Muscle of leg (tissue), 11 donors: ENCODE measurements around the gene CSRP1. TPM values are rescaled to one million over a fixed set of nuclear protein-coding genes. Genes with fewer than 3 reads are reported as not detected.
A peak's percentile ranks its signal among the peaks of the same experiment; 100 is the strongest.
"Not testable (repeated sequence)": the region's sequence is repeated elsewhere in the genome, so short reads cannot be mapped to it uniquely, and the experiment has no call there.

ENCODE experiments used
- DNase-seq: peaks from one replicate; pipeline ENCODE4 v3.0.0; 2013
- H3K27ac ChIP-seq: one replicate; pipeline ENCODE4 v1.5.1; 2013; ENCODE audit warnings: mild to moderate bottlenecking, low read length, control low read depth
- H3K27me3 ChIP-seq: one replicate; pipeline ENCODE4 v1.6.1; 2013; ENCODE audit warnings: low read length; ENCODE audit not compliant: control insufficient read depth, insufficient read depth
- H3K36me3 ChIP-seq: one replicate; pipeline ENCODE4 v1.6.1; 2013; ENCODE audit warnings: low read length; ENCODE audit not compliant: control insufficient read depth, insufficient read depth
- H3K4me1 ChIP-seq: one replicate; pipeline ENCODE4 v1.6.1; 2013; ENCODE audit warnings: low read length; ENCODE audit not compliant: control insufficient read depth, insufficient read depth
- H3K4me3 ChIP-seq: one replicate; pipeline ENCODE4 v1.5.1; 2013; ENCODE audit warnings: low read length, control low read depth
- H3K9me3 ChIP-seq: replicated peaks from 2 replicates; pipeline ENCODE4 v1.6.1; 2013; ENCODE audit warnings: low read depth, low read length; ENCODE audit not compliant: control insufficient read depth
- WGBS: methylation state at CpG from one replicate; pipeline ENCODE4 v1.1.5; 2013; ENCODE audit warnings: missing lambda C conversion rate; ENCODE audit not compliant: insufficient coverage; 5-methylcytosine and 5-hydroxymethylcytosine counted together
- polyA plus RNA-seq, 8 donors: library from polyadenylated mRNA; unstranded; fragments of 120-200 nt; gene quantifications; one replicate each; pipeline versions ENCODE4 v1.2.1 to v1.2.3, GENCODE V29; 2013; ENCODE audit warnings: inconsistent platforms in 1 of 8, low replicate concordance in 1 of 8; ENCODE audit not compliant: insufficient read length in 8 of 8, insufficient read depth in 1 of 8
- total RNA-seq: library from RNA; stranded (reverse); fragments of 120-200 nt; gene quantifications from one replicate; pipeline ENCODE4 v1.2.4, GENCODE V29; 2013

Gene CSRP1
- total and polyA plus RNA-seq, 9 donors = 36.2 to 77.0 (median 47.0) TPM

DNA sequence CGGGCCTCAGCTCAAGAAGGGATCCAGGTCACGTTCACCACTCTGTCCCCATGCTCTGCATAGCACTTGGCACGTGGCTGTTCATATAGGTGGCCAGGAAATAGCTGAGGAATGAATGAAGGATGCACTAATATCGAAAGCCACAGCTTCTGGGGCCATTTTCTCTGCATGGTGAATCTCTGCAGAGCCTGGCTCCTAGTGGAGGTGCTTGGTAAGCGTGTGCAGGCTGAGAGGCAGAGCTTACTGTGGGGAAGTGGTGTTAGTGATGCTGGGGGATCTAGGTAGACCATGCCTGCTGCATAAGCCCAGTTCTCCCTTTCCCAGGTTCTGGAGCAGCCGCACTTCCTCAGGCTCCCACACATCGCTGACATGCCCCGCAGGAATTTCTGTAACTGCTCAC lies 8.3 kb downstream of the CSRP1 start:
- Histone ChIP-seq H3K27ac (no peak overlapping the region), H3K9me3 (no peaks in the 10 kb centered on the region)

GRCh38 chr1:201497935-201498509 lies 8.9 kb downstream of the CSRP1 start:
- Histone ChIP-seq H3K27me3 (no peaks in the 10 kb centered on the region), H3K9me3 (no peaks in the 10 kb centered on the region), H3K36me3 (peaks cover 16% of the 10 kb centered on the region), H3K4me1 (peaks cover 50% of the 10 kb centered on the region), H3K4me3 (no peak overlapping the region), H3K27ac (no peak overlapping the region)
- DNase-seq = no peak
- WGBS = 90% methylated on average over 10 of the region's 16 CpGs

More for the DNA sequence above, 8.3 kb downstream of the CSRP1 start:
- Histone ChIP-seq H3K4me3 (no peak overlapping the region), H3K4me1 (peaks cover 52% of the 10 kb centered on the region), H3K36me3 (peaks cover 14% of the 10 kb centered on the region), H3K27me3 (no peaks in the 10 kb centered on the region)
- 87% methylated on average over 7 of the region's 8 CpGs for WGBS
- DNase-seq = no peak

DNA sequence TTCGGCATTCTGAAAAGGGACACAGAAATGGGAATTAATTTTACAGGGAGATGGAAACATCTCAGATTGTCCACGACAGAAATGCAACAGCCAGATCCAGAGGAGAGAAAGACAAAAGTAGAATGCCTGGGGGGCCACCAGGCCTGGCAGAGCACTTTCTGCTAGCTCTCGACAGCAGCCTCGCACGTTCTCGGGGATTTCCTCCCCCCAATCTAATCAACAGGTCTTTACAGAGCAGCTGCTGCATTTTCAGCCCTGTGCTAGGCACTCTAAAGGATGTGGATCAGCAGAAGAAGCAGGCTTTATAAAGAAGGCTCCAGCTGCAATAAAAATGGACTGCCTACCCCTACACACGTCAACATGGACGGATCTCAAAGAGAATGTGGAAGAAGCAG lies 10.6 kb downstream of the CSRP1 start:
- Histone ChIP-seq H3K4me3 (no peak overlapping the region), H3K36me3 (peaks cover 16% of the 10 kb centered on the region), H3K9me3 (no peaks in the 10 kb centered on the region), H3K27me3 (no peaks in the 10 kb centered on the region), H3K4me1 (peaks cover 45% of the 10 kb centered on the region), H3K27ac (peak overlapping the region; percentile 66)
- WGBS = 22% methylated on average over 2 of the region's 8 CpGs
- no peak for DNase-seq

DNA sequence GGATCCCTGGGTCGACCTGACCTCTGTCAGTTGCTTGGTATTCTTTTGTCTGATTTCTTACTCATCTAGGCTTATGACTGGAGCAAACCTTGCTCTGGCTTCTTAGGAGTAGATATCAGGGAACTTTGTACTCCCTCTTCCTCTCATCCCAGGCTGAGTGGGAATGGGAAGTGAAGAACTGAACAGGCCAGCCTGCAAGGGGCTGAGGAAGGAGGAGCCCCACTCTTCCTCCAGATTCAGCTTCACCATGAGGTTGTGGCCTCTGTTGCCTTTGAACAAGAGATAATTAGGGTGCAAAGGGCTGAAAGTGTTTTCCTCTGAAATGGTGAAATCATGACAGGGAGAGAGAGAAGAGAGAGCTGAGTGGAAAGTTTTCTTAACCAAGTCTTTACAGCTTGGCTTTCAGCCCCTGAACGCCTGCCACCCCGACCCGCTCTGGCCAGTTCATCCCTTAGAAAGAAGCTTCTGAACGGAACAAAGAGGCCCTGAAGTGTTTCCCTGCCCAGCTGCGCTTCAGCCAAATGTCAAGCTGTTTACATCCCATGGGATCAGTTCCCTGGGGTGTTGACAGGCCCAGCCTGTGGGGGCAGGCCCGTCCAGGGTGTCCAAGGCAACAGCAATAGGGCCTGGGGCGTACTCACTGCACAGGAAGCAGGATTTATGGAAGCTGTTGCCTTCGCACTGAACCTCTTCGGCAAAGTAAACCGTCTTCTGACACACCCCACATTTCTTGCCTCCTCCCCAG lies 11.2 kb downstream of the CSRP1 start:
- Histone ChIP-seq H3K9me3 (no peaks in the 10 kb centered on the region), H3K27me3 (no peaks in the 10 kb centered on the region), H3K36me3 (peaks cover 16% of the 10 kb centered on the region), H3K4me3 (no peak overlapping the region), H3K4me1 (peaks cover 41% of the 10 kb centered on the region), H3K27ac (peak overlapping the region; percentile 66)
- peak; percentile 88 for DNase-seq
- WGBS = 16% methylated on average over 6 of the region's 11 CpGs

- no peak overlapping the region for H3K27ac ChIP-seq
- WGBS = 46% methylated on average over 12 of the region's 15 CpGs
- H3K4me3 ChIP-seq = no peak overlapping the region
- H3K36me3 ChIP-seq = peaks cover 22% of the 10 kb centered on the region
- H3K9me3 ChIP-seq = no peaks in the 10 kb centered on the region
- H3K4me1 ChIP-seq = peaks cover 35% of the 10 kb centered on the region
- no peak for DNase-seq
- H3K27me3 ChIP-seq = no peaks in the 10 kb centered on the region
Observed at GRCh38 chr1:201493757-201494617, 12.9 kb downstream of the CSRP1 start.

DNA sequence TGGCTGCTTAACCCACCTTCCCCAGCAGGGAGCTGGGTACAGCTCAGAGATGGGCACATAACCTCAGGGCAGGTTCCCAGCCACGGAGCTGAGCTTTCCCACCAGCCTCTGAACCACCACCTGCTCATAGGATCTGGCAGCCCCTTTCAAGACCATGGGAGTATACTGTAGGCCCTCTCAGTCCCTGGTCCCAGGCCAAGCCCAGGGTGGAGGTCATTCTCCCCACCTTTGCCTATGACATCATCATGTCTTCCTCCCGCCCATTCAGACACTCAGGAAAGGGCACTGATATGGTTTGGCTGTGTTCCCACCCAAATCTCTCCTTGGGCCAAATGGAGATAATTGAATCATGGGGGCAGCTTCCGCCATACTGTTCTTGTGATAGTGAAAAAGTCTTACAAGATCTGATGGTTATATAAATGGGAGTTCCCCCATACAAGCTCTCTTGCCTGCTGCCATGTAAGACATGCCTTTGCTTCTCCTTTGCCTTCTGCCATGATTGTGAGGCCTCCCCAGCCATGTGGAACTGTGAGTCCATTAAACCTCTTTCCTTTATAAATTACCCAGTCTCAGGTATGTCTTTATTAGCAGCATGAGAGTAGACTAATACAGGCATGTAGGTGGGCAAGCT lies 13.8 kb downstream of the CSRP1 start:
- WGBS = 83% methylated on average over 1 of the region's 3 CpGs
- Histone ChIP-seq H3K4me1 (peaks cover 35% of the 10 kb centered on the region), H3K36me3 (peaks cover 30% of the 10 kb centered on the region)
- DNase-seq, H3K9me3 ChIP-seq, H3K27ac ChIP-seq, H3K4me3 ChIP-seq, H3K27me3 ChIP-seq: not testable (repeated sequence)

DNA sequence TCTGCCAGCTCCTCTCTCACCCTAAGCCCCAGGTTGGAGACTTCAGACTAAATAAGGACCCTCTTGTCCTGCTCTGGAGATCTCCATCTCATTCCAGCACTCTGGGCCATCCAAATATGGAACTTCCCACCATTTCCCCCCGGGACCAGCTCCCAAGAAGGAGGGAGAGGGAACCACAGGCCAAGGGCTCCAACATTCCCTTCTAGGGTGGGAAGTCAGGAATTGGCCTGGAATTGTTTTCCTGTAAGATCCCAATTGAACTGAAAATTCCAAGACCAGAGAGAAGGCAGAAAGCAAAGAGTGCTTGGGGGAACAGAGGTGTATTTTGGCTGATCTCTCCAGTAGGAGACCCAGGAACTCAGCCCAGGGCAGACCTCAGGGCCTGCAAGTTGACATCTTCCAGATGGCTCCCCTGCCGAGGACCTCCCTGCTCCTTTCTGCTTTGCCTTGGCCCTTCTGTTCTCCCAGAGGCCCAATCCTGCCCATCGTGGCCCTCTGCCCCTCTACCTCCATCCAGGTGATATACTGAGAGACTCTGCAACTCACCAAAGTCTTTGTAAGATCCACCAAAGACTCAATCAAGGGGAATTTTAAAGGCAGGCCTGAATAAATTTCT lies 14.9 kb downstream of the CSRP1 start:
- peaks cover 40% of the 10 kb centered on the region for H3K36me3 ChIP-seq
- H3K27ac ChIP-seq = no peak overlapping the region
- DNase-seq = peak; percentile 30
- WGBS = 46% methylated on average over 2 of the region's 3 CpGs
- H3K27me3 ChIP-seq = no peaks in the 10 kb centered on the region
- peaks cover 35% of the 10 kb centered on the region for H3K4me1 ChIP-seq
- no peak overlapping the region for H3K4me3 ChIP-seq
- no peaks in the 10 kb centered on the region for H3K9me3 ChIP-seq

DNA sequence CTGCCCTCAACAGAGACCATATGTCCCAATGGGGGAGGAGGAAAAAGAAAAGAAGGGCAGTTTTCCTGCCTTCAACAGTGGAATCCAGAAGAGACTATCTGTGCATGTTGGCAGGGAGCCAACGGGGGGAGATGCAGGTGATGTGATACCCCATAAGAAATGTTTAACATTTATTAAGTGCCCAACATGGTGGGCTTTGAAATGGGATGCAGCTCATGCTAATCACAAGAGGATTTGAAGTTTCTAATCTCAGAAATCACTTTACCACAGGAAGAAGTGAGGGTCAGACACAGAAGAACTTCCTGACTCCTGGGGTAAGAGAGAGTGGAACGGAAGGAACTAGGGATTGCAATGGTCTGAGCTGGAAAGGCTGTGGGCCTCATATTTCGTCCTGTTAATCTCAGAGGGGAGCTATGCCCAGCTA lies 16.2 kb downstream of the CSRP1 start:
- Histone ChIP-seq H3K27me3 (no peaks in the 10 kb centered on the region), H3K9me3 (no peaks in the 10 kb centered on the region), H3K27ac (no peak overlapping the region), H3K36me3 (peaks cover 42% of the 10 kb centered on the region), H3K4me3 (no peak overlapping the region), H3K4me1 (peaks cover 28% of the 10 kb centered on the region)
- DNase-seq = no peak
- WGBS = 29% methylated on average over 1 of the region's 3 CpGs

DNA sequence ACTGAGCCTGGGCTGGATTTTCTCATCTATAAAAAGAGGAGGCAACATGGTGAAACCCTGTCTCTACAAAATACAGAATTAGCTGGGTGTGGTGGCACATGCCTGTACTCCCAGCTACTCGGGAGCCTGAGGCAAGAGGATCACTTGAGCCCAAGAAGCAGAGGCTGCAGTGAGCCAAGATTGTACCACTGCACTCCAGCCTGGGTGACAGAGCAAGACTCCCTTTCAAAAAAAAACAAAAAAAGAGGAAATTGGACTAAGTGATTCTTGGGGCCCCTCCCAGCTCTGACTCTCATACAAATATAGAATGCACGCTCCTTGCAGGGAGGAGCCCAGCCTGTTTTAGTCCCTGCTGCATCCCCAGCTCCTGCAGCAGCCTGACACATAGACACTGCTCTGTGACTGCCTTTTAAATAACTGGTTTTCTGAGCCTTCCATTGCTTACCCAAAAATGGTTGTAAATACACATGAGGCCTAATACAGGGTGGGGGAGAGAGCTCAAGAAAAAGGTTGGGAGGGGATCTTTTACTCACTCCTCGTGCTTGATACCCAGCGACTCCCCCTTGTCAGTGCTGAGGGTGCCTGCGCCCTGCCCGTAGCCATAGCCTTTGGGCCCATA lies 17.2 kb downstream of the CSRP1 start:
- Histone ChIP-seq H3K4me1 (peaks cover 22% of the 10 kb centered on the region), H3K36me3 (peaks cover 42% of the 10 kb centered on the region), H3K4me3 (no peak overlapping the region), H3K9me3 (no peaks in the 10 kb centered on the region), H3K27ac (no peak overlapping the region), H3K27me3 (no peaks in the 10 kb centered on the region)
- DNase-seq = no peak
- WGBS = 100% methylated on average over 3 of the region's 6 CpGs
